MCF 10A (cell line): ENCODE results near the gene SLC5A3. TPM values are rescaled to one million over a fixed set of nuclear protein-coding genes. Genes with fewer than 3 reads are reported as not detected.

Experiments
- BruUV-seq: library from RNA; stranded (reverse); fragments of 400-500 nt; replicated peaks from 2 replicates; lab custom pipeline; 2021; lab: Mats Ljungman, UMichigan
- CTCF ChIA-PET: fragments of 300-600 bp; sonication (Branson Sonifier 250); formaldehyde crosslinking; extraction: SDS; loops from one replicate; lab custom pipeline; 2021; ENCODE audit warnings: antibody characterized with exemption, inconsistent platforms; lab: Yijun Ruan, JAX
- POLR2A ChIA-PET: fragments of 300-600, 350-650 bp; sonication (Branson Sonifier 250); formaldehyde crosslinking; extraction: SDS; loops from one replicate; lab custom pipeline; 2020; ENCODE audit warnings: antibody characterized with exemption, inconsistent platforms; lab: Yijun Ruan, JAX
- DNase-seq: peaks from one replicate; pipeline ENCODE4 v3.0.0-alpha.2; 2018; ENCODE audit not compliant: unreplicated experiment
- H3K27ac Mint-ChIP-seq: one replicate; pipeline ENCODE4 v1.8.0; 2022; ENCODE audit warnings: mild to moderate bottlenecking, low read depth, mixed read lengths; ENCODE audit not compliant: unreplicated experiment
- H3K27me3 Mint-ChIP-seq: one replicate; pipeline ENCODE4 v1.8.0; 2022; ENCODE audit warnings: mixed read lengths; ENCODE audit not compliant: insufficient read depth, unreplicated experiment
- H3K36me3 Mint-ChIP-seq: one replicate; pipeline ENCODE4 v1.8.0; 2022; ENCODE audit warnings: mild to moderate bottlenecking, moderate library complexity, mixed read lengths; ENCODE audit not compliant: insufficient read depth, unreplicated experiment
- H3K4me1 Mint-ChIP-seq: one replicate; pipeline ENCODE4 v1.8.0; 2022; ENCODE audit warnings: mixed read lengths; ENCODE audit not compliant: insufficient read depth, unreplicated experiment
- H3K4me3 Mint-ChIP-seq: one replicate; pipeline ENCODE4 v1.8.0; 2022; ENCODE audit warnings: mild to moderate bottlenecking, moderate library complexity, mixed read lengths; ENCODE audit not compliant: unreplicated experiment
- H3K9me3 Mint-ChIP-seq: one replicate; pipeline ENCODE4 v1.8.0; 2022; ENCODE audit warnings: mixed read lengths; ENCODE audit not compliant: unreplicated experiment
- intact Hi-C: fragments of 100-400 bp; cut with micrococcal nuclease; formaldehyde crosslinking; loops from 2 replicates; pipeline ENCODE4 v1.14.1; 2022
- total RNA-seq: library from RNA; stranded (reverse); gene quantifications from 2 replicates; pipeline ENCODE4 v1.2.3, GENCODE V29; 2022
- TF ChIP-seq, protein P1 (sequence below): fragments of 200-600 bp; IDR thresholded peaks from one replicate; pipeline ENCODE4 v1.8.0; 2022; ENCODE audit warnings: antibody characterized with exemption, mild to moderate bottlenecking; ENCODE audit not compliant: unreplicated experiment

Gene SLC5A3
- total RNA-seq, 1 experiment from 2014 or later = 8.5 TPM

DNA sequence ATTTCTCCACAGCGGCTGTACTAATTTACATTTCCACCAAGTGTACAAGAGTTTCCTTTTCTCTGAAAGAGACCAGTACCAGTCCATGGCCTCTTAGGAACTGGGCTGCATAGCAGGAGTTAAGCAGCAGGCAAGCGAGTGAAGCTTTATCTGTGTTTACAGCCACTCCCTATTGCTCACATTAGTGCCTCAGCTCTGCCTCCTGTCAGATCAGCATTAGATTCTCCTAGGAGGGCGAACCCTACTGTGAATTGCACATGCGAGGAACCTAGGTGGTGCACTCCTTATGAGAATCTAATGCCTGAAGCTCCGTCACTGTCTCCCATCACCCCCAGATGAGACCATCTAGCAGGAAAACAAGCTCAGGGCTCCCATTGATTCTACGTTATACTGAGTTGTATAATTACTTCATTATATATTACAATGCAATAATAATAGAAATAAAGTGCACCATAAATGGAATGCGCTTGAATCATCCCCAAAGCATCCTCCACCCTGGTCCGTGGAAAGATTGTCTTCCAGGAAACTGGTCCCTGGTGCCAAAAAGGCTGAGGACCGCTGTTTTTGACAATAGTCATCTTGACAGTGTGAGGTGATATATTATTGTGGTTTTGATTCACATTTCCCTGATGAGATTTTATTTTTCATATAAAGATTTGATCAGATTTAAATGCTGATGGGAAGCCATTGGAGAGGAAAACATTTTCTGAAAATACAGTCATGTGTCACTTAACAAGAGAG, 45.5 kb upstream of the SLC5A3 start:
- Mint-ChIP-seq H3K4me3 (no peak overlapping the region), H3K9me3 (no peaks in the 10 kb centered on the region), H3K4me1 (peaks cover 5% of the 10 kb centered on the region), H3K27me3 (no peaks in the 10 kb centered on the region), H3K36me3 (no peaks in the 10 kb centered on the region), H3K27ac (no peak overlapping the region)
- BruUV-seq = no TSS peak
- TF ChIP-seq, protein P1, sequence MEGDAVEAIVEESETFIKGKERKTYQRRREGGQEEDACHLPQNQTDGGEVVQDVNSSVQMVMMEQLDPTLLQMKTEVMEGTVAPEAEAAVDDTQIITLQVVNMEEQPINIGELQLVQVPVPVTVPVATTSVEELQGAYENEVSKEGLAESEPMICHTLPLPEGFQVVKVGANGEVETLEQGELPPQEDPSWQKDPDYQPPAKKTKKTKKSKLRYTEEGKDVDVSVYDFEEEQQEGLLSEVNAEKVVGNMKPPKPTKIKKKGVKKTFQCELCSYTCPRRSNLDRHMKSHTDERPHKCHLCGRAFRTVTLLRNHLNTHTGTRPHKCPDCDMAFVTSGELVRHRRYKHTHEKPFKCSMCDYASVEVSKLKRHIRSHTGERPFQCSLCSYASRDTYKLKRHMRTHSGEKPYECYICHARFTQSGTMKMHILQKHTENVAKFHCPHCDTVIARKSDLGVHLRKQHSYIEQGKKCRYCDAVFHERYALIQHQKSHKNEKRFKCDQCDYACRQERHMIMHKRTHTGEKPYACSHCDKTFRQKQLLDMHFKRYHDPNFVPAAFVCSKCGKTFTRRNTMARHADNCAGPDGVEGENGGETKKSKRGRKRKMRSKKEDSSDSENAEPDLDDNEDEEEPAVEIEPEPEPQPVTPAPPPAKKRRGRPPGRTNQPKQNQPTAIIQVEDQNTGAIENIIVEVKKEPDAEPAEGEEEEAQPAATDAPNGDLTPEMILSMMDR = no peak
- DNase-seq = no peak
- POLR2A ChIA-PET = no interaction called here
- intact Hi-C loops = no loop called here
- CTCF ChIA-PET = no interaction called here

- peak overlapping the region; percentile 15 for H3K4me3 Mint-ChIP-seq
- H3K27me3 Mint-ChIP-seq = no peaks in the 10 kb centered on the region
- peak; percentile 84 for DNase-seq
- ChIA-PET CTCF (no interaction called here), POLR2A (interaction anchor here (1.1 kb wide), 1 partner anchor 72 kb away, joined by 3 read pairs; no protein-coding TSS in a partner anchor)
- H3K9me3 Mint-ChIP-seq = no peaks in the 10 kb centered on the region
- H3K36me3 Mint-ChIP-seq = no peaks in the 10 kb centered on the region
- intact Hi-C loops = no loop called here
- no TSS peak for BruUV-seq
- TF ChIP-seq, protein P1 = no peak
- H3K27ac Mint-ChIP-seq = no peak overlapping the region
- H3K4me1 Mint-ChIP-seq = peaks cover 12% of the 10 kb centered on the region
These were observed 43.4 kb upstream of the SLC5A3 start for GRCh38 chr21:34029743-34030528.

- ChIA-PET POLR2A (interaction anchor here (0.7 kb wide), 1 partner anchor 13 kb away, joined by 3 read pairs; no protein-coding TSS in a partner anchor), CTCF (interaction anchor here (1.0 kb wide), 1 partner anchor 62 kb away, joined by 3 read pairs; no protein-coding TSS in a partner anchor)
- DNase-seq = no peak
- TF ChIP-seq, protein P1 = no peak
- no peaks in the 10 kb centered on the region for H3K9me3 Mint-ChIP-seq
- H3K27ac Mint-ChIP-seq = no peak overlapping the region
- H3K4me1 Mint-ChIP-seq = peaks cover 29% of the 10 kb centered on the region
- no TSS peak for BruUV-seq
- no peak overlapping the region for H3K4me3 Mint-ChIP-seq
- no peaks in the 10 kb centered on the region for H3K36me3 Mint-ChIP-seq
- H3K27me3 Mint-ChIP-seq = no peaks in the 10 kb centered on the region
- intact Hi-C loops = no loop called here
These were observed 41.5 kb upstream of the SLC5A3 start for GRCh38 chr21:34031835-34032370.
